GM12891 (cell line): Measurements from ENCODE around the gene ANO3.

ENCODE experiments used
- POLR2A ChIP-seq: IDR thresholded peaks from 2 replicates; pipeline ENCODE4 v1.6.1; 2011; ENCODE audit warnings: low read depth, low read length, control low read depth
- POLR2AphosphoS5 ChIP-seq: IDR thresholded peaks from 2 replicates; pipeline ENCODE4 v1.6.1; 2011; ENCODE audit warnings: low read depth, low read length, control low read depth
- SPI1 ChIP-seq: IDR thresholded peaks from 2 replicates; pipeline ENCODE4 v1.6.1; 2011; ENCODE audit warnings: low read depth, low read length, control low read depth
- TAF1 ChIP-seq: IDR thresholded peaks from 2 replicates; pipeline ENCODE4 v1.6.1; 2011; ENCODE audit warnings: low read depth, low read length, control low read depth

DNA sequence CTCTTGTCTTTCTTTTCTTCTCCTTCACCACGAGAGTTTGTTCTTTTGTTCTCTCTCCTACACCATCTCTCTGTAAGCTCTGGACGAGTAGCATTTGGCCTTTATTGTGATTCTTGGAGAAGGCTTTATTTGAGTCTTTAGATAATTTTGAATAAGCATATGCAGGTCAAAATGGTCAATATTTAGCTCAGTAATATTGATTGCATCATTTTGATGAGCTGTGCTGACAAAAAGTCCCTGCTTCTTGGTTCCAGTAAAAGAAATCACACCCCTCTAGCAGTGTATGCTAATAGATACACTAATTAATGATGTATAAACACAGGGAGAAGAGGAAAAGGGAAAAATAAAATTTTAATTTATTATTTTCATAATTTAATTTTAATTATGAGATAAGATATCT, 266.0 kb downstream of the ANO3 start:
- no peak for TF ChIP-seq POLR2AphosphoS5
- TF ChIP-seq POLR2A, result no peak
- TF ChIP-seq TAF1, result no peak
- no peak for TF ChIP-seq SPI1
